ENCODE measurements around the gene ZFPL1.

- TF ChIP-seq GATA3 (IDR thresholded peaks at IDR 0.05; ENCODE audit: low read depth, low read length): no peak
- no peak for TF ChIP-seq GATA2 (IDR thresholded peaks at IDR 0.05; ENCODE audit: low read depth, low read length)
These were observed 17.7 kb upstream of the ZFPL1 start for GRCh38 chr11:65066315-65066714.
